HEK293 (cell line): ENCODE results near the gene HPS4.

Source experiments
- CTCF ChIA-PET: fragments of 350-600 bp; formaldehyde crosslinking; extraction: SDS; loops from one replicate; lab custom pipeline; 2021; ENCODE audit warnings: antibody characterized with exemption; lab: Yijun Ruan, JAX
- POLR2A ChIA-PET: fragments of 300-600 bp; formaldehyde crosslinking; extraction: SDS; loops from one replicate; lab custom pipeline; 2020; ENCODE audit warnings: antibody characterized with exemption, inconsistent platforms; lab: Yijun Ruan, JAX
- H3K27ac ChIP-seq: fragments of 200-500 bp; sonication (Bioruptor generic); 2 replicates; pipeline ENCODE4 v1.5.1; 2014; ENCODE audit warnings: low read depth, low read length, control low read depth, inconsistent platforms; ENCODE audit errors: extremely low read depth
- H3K36me3 ChIP-seq, 2 experiments: fragments of 200-500 bp in 1 of 2; sonication (Bioruptor generic) in 1 of 2; 1 replicate in 1 of 2; 2 replicates in 1 of 2; pipeline ENCODE4 v1.5.1; 2014 to 2017; ENCODE audit warnings: inconsistent platforms in 2 of 2, low read length in 2 of 2; ENCODE audit not compliant: control insufficient read depth in 2 of 2, insufficient read depth in 1 of 2
- H3K4me1 ChIP-seq: fragments of 200-500 bp; sonication (Bioruptor generic); 2 replicates; pipeline ENCODE4 v1.5.1; 2014; ENCODE audit warnings: mild to moderate bottlenecking, low read length, inconsistent platforms; ENCODE audit not compliant: control insufficient read depth, insufficient read depth
- H3K4me3 ChIP-seq: 2 replicates; pipeline ENCODE4 v1.5.1; 2011; ENCODE audit warnings: low read depth, mild to moderate bottlenecking, control low read depth, low read length, moderate library complexity
- H3K9me3 ChIP-seq: fragments of 200-500 bp; sonication (Bioruptor generic); 2 replicates; pipeline ENCODE4 v1.5.1; 2014; ENCODE audit warnings: low read depth, low read length, inconsistent platforms; ENCODE audit not compliant: control insufficient read depth, insufficient read depth
- BCL11B ChIP-seq: fragments of 450-650 bp; formaldehyde crosslinking; IDR thresholded peaks from 2 replicates; pipeline ENCODE4 v1.5.1; 2016; ENCODE audit warnings: low read depth, missing biosample characterization, missing genetic modification characterization
- GLI2 ChIP-seq: fragments of 450-650 bp; formaldehyde crosslinking; IDR thresholded peaks from 2 replicates; pipeline ENCODE4; 2017; ENCODE audit warnings: missing biosample characterization, missing genetic modification characterization, low read depth, borderline replicate concordance
- KLF1 ChIP-seq: fragments of 450-650 bp; formaldehyde crosslinking; IDR thresholded peaks from 2 replicates; pipeline ENCODE4 v1.5.1; 2016; ENCODE audit warnings: missing biosample characterization, missing genetic modification characterization
- KLF8 ChIP-seq: fragments of 450-650 bp; formaldehyde crosslinking; IDR thresholded peaks from 2 replicates; pipeline ENCODE4 v1.5.1; 2016; ENCODE audit warnings: missing biosample characterization, missing genetic modification characterization
- RBAK ChIP-seq: fragments of 450-650 bp; formaldehyde crosslinking; IDR thresholded peaks from 2 replicates; pipeline ENCODE4 v1.5.1; 2016; ENCODE audit warnings: missing biosample characterization, missing genetic modification characterization
- WT1 ChIP-seq: fragments of 450-650 bp; formaldehyde crosslinking; IDR thresholded peaks from 2 replicates; pipeline ENCODE4 v1.5.1; 2016; ENCODE audit warnings: missing biosample characterization, missing genetic modification characterization
- ZNF157 ChIP-seq: fragments of 450-650 bp; formaldehyde crosslinking; IDR thresholded peaks from 2 replicates; pipeline ENCODE4 v1.5.1; 2016; ENCODE audit warnings: missing biosample characterization, missing genetic modification characterization
- ZNF16 ChIP-seq: fragments of 450-650 bp; formaldehyde crosslinking; IDR thresholded peaks from 2 replicates; pipeline ENCODE4 v1.5.1; 2016; ENCODE audit warnings: low read depth, missing biosample characterization, missing genetic modification characterization
- ZNF501 ChIP-seq: fragments of 450-650 bp; formaldehyde crosslinking; IDR thresholded peaks from 2 replicates; pipeline ENCODE4 v1.5.1; 2016; ENCODE audit warnings: missing biosample characterization, missing genetic modification characterization
- ZNF544 ChIP-seq: fragments of 450-650 bp; formaldehyde crosslinking; IDR thresholded peaks from 2 replicates; pipeline ENCODE4 v1.5.0; 2017; ENCODE audit warnings: missing biosample characterization, missing genetic modification characterization
- ZNF549 ChIP-seq: fragments of 450-650 bp; IDR thresholded peaks from 2 replicates; pipeline ENCODE4 v1.5.1; 2018; ENCODE audit warnings: missing biosample characterization, missing genetic modification characterization, mild to moderate bottlenecking, inconsistent platforms, moderate library complexity
- ZNF623 ChIP-seq: fragments of 450-650 bp; formaldehyde crosslinking; IDR thresholded peaks from 2 replicates; pipeline ENCODE4 v1.5.1; 2016; ENCODE audit warnings: missing biosample characterization, missing genetic modification characterization
- ZNF624 ChIP-seq: fragments of 450-650 bp; formaldehyde crosslinking; IDR thresholded peaks from 2 replicates; pipeline ENCODE4 v1.5.1; 2017; ENCODE audit warnings: missing biosample characterization, missing genetic modification characterization
- ZNF658 ChIP-seq: fragments of 450-650 bp; formaldehyde crosslinking; IDR thresholded peaks from 2 replicates; pipeline ENCODE4; 2016; ENCODE audit warnings: missing biosample characterization, missing genetic modification characterization
- ZNF660 ChIP-seq: fragments of 450-650 bp; IDR thresholded peaks from 2 replicates; pipeline ENCODE4 v1.5.1; 2018; ENCODE audit warnings: missing biosample characterization, mild to moderate bottlenecking, missing genetic modification characterization
- ZNF768 ChIP-seq: fragments of 450-650 bp; formaldehyde crosslinking; IDR thresholded peaks from 2 replicates; pipeline ENCODE4 v1.5.1; 2018; ENCODE audit warnings: missing biosample characterization, mild to moderate bottlenecking, missing genetic modification characterization
- ZNF777 ChIP-seq: fragments of 450-650 bp; formaldehyde crosslinking; IDR thresholded peaks from 2 replicates; pipeline ENCODE4 v1.5.1; 2017; ENCODE audit warnings: missing biosample characterization, missing genetic modification characterization, borderline replicate concordance
- ZNF843 ChIP-seq: fragments of 450-650 bp; formaldehyde crosslinking; IDR thresholded peaks from 2 replicates; pipeline ENCODE4 v1.5.1; 2016; ENCODE audit warnings: missing biosample characterization, missing genetic modification characterization
- ZXDB ChIP-seq: fragments of 450-650 bp; formaldehyde crosslinking; IDR thresholded peaks from 2 replicates; pipeline ENCODE4 v1.5.1; 2016; ENCODE audit warnings: missing biosample characterization, missing genetic modification characterization
- TF ChIP-seq, protein P1 (sequence below): fragments of 450-650 bp; formaldehyde crosslinking; conservative IDR thresholded peaks from 2 replicates; pipeline ENCODE4 v1.5.1; 2016; ENCODE audit warnings: low read depth, missing biosample characterization, missing genetic modification characterization
- TF ChIP-seq, protein P2 (sequence below): fragments of 450-650 bp; formaldehyde crosslinking; IDR thresholded peaks from 2 replicates; pipeline ENCODE4 v1.5.1; 2016; ENCODE audit warnings: missing biosample characterization, missing genetic modification characterization
- TF ChIP-seq, protein P3 (sequence below): fragments of 450-650 bp; formaldehyde crosslinking; IDR thresholded peaks from 2 replicates; pipeline ENCODE4 v1.5.1; 2016; ENCODE audit warnings: missing biosample characterization, missing genetic modification characterization

HPS4 gene

DNA sequence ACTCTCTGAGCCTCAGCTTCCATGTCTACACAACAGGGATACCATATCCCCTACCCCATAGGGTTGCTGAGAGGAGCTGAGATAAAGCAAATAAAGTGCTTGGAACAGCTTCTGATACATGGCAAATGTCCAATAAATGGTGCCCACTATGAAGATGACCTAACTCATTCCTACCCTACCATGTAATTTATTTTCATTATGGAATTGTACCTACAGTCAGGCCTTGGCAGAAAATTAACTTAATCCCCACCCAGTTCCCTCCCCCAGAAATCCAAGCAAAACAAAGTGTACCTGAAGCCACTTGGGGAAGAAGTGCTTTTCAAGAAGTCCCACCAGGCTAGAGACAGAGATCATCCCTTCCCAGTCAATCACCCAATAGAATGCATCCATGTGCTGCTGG is 10.9 kb upstream of the HPS4 start (continued):
- TF ChIP-seq, protein P1, sequence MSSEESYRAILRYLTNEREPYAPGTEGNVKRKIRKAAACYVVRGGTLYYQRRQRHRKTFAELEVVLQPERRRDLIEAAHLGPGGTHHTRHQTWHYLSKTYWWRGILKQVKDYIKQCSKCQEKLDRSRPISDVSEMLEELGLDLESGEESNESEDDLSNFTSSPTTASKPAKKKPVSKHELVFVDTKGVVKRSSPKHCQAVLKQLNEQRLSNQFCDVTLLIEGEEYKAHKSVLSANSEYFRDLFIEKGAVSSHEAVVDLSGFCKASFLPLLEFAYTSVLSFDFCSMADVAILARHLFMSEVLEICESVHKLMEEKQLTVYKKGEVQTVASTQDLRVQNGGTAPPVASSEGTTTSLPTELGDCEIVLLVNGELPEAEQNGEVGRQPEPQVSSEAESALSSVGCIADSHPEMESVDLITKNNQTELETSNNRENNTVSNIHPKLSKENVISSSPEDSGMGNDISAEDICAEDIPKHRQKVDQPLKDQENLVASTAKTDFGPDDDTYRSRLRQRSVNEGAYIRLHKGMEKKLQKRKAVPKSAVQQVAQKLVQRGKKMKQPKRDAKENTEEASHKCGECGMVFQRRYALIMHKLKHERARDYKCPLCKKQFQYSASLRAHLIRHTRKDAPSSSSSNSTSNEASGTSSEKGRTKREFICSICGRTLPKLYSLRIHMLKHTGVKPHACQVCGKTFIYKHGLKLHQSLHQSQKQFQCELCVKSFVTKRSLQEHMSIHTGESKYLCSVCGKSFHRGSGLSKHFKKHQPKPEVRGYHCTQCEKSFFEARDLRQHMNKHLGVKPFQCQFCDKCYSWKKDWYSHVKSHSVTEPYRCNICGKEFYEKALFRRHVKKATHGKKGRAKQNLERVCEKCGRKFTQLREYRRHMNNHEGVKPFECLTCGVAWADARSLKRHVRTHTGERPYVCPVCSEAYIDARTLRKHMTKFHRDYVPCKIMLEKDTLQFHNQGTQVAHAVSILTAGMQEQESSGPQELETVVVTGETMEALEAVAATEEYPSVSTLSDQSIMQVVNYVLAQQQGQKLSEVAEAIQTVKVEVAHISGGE (tag by site-specific recombination) = no peak
- TF ChIP-seq BCL11B (tag by site-specific recombination) (no peak), ZNF501 (no peak), ZNF549 (no peak), ZNF624 (tag by site-specific recombination) (no peak), GLI2 (no peak), KLF8 (no peak), ZNF843 (tag by site-specific recombination) (no peak)
- TF ChIP-seq, protein P2, sequence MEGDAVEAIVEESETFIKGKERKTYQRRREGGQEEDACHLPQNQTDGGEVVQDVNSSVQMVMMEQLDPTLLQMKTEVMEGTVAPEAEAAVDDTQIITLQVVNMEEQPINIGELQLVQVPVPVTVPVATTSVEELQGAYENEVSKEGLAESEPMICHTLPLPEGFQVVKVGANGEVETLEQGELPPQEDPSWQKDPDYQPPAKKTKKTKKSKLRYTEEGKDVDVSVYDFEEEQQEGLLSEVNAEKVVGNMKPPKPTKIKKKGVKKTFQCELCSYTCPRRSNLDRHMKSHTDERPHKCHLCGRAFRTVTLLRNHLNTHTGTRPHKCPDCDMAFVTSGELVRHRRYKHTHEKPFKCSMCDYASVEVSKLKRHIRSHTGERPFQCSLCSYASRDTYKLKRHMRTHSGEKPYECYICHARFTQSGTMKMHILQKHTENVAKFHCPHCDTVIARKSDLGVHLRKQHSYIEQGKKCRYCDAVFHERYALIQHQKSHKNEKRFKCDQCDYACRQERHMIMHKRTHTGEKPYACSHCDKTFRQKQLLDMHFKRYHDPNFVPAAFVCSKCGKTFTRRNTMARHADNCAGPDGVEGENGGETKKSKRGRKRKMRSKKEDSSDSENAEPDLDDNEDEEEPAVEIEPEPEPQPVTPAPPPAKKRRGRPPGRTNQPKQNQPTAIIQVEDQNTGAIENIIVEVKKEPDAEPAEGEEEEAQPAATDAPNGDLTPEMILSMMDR = no peak

DNA sequence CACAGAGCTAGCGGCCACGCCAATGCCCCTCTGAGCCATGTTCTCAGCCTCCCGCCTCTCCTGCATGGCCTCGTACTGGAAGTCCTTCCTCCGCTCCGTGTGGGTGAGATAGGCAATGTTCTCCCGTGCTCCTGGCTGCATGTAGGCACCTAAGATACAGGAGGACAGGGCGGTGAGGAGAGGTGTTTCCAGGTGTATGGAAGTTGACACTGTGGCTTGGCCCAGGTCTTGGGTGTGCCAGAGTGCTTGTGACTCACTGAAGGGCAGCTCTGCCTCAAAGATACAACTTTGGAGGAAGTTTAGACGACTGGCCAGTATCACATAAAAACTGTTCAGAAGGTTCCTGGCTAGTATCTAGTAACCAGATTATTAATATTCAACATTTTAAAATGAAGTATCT is 8.6 kb upstream of the HPS4 start:
- H3K27ac ChIP-seq = no peak overlapping the region
- ChIA-PET CTCF (interaction anchor here (0.6 to 1.1 kb wide), 7 partner anchors 8 to 186 kb away, joined by 3 to 5 read pairs (median 3); no protein-coding TSS in a partner anchor), POLR2A (interaction anchor here (3.4 kb wide), 1 partner anchor 8 kb away, joined by 23 read pairs; the partner anchor contains the start of genes HPS4 and SRRD)
- H3K4me1 ChIP-seq = no peaks in the 10 kb centered on the region
- H3K4me3 ChIP-seq = no peak overlapping the region
- H3K36me3 ChIP-seq = peaks cover 39 to 98% of the 10 kb centered on the region in 2 experiments
- no peak for TF ChIP-seq GLI2
- TF ChIP-seq ZNF768 (tag by site-specific recombination) = no peak
- TF ChIP-seq, protein P3, sequence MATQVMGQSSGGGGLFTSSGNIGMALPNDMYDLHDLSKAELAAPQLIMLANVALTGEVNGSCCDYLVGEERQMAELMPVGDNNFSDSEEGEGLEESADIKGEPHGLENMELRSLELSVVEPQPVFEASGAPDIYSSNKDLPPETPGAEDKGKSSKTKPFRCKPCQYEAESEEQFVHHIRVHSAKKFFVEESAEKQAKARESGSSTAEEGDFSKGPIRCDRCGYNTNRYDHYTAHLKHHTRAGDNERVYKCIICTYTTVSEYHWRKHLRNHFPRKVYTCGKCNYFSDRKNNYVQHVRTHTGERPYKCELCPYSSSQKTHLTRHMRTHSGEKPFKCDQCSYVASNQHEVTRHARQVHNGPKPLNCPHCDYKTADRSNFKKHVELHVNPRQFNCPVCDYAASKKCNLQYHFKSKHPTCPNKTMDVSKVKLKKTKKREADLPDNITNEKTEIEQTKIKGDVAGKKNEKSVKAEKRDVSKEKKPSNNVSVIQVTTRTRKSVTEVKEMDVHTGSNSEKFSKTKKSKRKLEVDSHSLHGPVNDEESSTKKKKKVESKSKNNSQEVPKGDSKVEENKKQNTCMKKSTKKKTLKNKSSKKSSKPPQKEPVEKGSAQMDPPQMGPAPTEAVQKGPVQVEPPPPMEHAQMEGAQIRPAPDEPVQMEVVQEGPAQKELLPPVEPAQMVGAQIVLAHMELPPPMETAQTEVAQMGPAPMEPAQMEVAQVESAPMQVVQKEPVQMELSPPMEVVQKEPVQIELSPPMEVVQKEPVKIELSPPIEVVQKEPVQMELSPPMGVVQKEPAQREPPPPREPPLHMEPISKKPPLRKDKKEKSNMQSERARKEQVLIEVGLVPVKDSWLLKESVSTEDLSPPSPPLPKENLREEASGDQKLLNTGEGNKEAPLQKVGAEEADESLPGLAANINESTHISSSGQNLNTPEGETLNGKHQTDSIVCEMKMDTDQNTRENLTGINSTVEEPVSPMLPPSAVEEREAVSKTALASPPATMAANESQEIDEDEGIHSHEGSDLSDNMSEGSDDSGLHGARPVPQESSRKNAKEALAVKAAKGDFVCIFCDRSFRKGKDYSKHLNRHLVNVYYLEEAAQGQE (tag by site-specific recombination) = no peak
- no peak for TF ChIP-seq ZNF157 (tag by site-specific recombination)
- no peak for TF ChIP-seq RBAK (tag by site-specific recombination)
- TF ChIP-seq KLF1 (tag by site-specific recombination) = no peak
- no peak for TF ChIP-seq ZNF658 (tag by site-specific recombination)
- no peak for TF ChIP-seq ZNF660 (tag by site-specific recombination)
- TF ChIP-seq ZNF623 (tag by site-specific recombination) = no peak
- TF ChIP-seq ZNF544 (tag by site-specific recombination) = no peak
- TF ChIP-seq WT1 (tag by site-specific recombination) = no peak
- TF ChIP-seq ZNF549 = no peak
- TF ChIP-seq ZXDB (tag by site-specific recombination) = no peak
- no peak for TF ChIP-seq ZNF16
- TF ChIP-seq ZNF777 (tag by site-specific recombination) = no peak
- TF ChIP-seq, all 188 proteins: peak for 0
- no peaks in the 10 kb centered on the region for H3K9me3 ChIP-seq
